Esophagus muscularis mucosa (tissue), 4 donors: ENCODE measurements around the gene THRA.

Source experiments
- EP300 ChIP-seq: sonication (generic); formaldehyde crosslinking; IDR thresholded peaks from one replicate; pipeline ENCODE4 v1.6.1; 2017; ENCODE audit warnings: antibody characterized with exemption
- POLR2A ChIP-seq: fragments of 450-650 bp; IDR thresholded peaks from one replicate; pipeline ENCODE4 v1.6.1; 2017; ENCODE audit warnings: antibody characterized with exemption, moderate library complexity, mild to moderate bottlenecking, low read depth
- TF ChIP-seq, protein P1 (sequence below), 3 experiments: fragments of 200-600 bp in 2 of 3; fragments of 450-650 bp in 1 of 3; sonication (generic) in 2 of 3; IDR thresholded peaks; one replicate each; pipeline ENCODE4 v1.5.1; 2017 to 2019; ENCODE audit warnings: antibody characterized with exemption in 3 of 3, mild to moderate bottlenecking in 2 of 3, moderate library complexity in 1 of 3

DNA sequence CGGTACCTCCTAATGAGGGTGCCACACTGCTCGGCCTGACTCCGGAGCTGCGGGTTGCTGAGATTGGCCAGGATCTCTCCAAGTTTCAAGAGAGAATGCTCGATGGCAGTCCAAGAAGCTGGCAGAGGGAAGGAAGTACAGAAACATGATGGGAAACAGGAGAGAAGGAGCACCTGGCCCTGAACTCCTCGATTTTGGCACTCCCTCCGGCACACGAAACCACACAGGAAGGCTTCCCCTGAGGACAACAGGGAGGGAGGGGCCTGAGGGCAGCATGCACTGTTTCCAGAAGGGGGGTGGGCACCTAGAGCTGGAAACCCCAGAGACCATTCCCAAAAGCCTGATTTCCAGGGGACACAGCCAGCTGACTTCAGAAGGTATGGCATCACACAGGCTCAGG, 29.4 kb upstream of the THRA start:
- TF ChIP-seq POLR2A (no peak), EP300 (no peak)
- TF ChIP-seq, protein P1, sequence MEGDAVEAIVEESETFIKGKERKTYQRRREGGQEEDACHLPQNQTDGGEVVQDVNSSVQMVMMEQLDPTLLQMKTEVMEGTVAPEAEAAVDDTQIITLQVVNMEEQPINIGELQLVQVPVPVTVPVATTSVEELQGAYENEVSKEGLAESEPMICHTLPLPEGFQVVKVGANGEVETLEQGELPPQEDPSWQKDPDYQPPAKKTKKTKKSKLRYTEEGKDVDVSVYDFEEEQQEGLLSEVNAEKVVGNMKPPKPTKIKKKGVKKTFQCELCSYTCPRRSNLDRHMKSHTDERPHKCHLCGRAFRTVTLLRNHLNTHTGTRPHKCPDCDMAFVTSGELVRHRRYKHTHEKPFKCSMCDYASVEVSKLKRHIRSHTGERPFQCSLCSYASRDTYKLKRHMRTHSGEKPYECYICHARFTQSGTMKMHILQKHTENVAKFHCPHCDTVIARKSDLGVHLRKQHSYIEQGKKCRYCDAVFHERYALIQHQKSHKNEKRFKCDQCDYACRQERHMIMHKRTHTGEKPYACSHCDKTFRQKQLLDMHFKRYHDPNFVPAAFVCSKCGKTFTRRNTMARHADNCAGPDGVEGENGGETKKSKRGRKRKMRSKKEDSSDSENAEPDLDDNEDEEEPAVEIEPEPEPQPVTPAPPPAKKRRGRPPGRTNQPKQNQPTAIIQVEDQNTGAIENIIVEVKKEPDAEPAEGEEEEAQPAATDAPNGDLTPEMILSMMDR (IDR thresholded peaks at IDR 0.05): no peak
